ENCODE results near the gene NUP188. TPM values are rescaled to one million over a fixed set of nuclear protein-coding genes. Genes with fewer than 3 reads are reported as not detected.

Gene NUP188
- total and polyA plus RNA-seq, 2 of the 4 experiments (the other 2 are of a cell fraction): 53.0 to 59.1 TPM

Other genes with a start within 250 kb of the NUP188 start
- 1.6 and 1.7 TPM in 2 replicates for gene PKN3, start 245.2 kb upstream of the NUP188 start, total RNA-seq (2012; rRNA removed)
- gene PKN3, start 245.2 kb upstream of the NUP188 start, polyA plus RNA-seq (2012; rRNA removed): 3.8 and 5.7 TPM in 2 replicates
- gene ZDHHC12, start 223.6 kb upstream of the NUP188 start, total RNA-seq (2012; rRNA removed): 13.9 and 16.7 TPM in 2 replicates
- gene ZDHHC12, start 223.6 kb upstream of the NUP188 start, polyA plus RNA-seq (2012; rRNA removed): 60.7 and 75.1 TPM in 2 replicates
- 7.5 and 7.7 TPM in 2 replicates for gene ZER1, start 175.8 kb upstream of the NUP188 start, total RNA-seq (2012; rRNA removed)
- 34.9 and 45.1 TPM in 2 replicates for gene ZER1, start 175.8 kb upstream of the NUP188 start, polyA plus RNA-seq (2012; rRNA removed)
- gene TBC1D13, start 160.4 kb upstream of the NUP188 start, total RNA-seq (2012; rRNA removed): 7.2 and 9.1 TPM in 2 replicates
- gene TBC1D13, start 160.4 kb upstream of the NUP188 start, polyA plus RNA-seq (2012; rRNA removed): 25.0 and 26.4 TPM in 2 replicates
- gene ENDOG, start 129.2 kb upstream of the NUP188 start, total RNA-seq (2012; rRNA removed): 9.9 and 11.7 TPM in 2 replicates
- 16.2 and 27.2 TPM in 2 replicates for gene ENDOG, start 129.2 kb upstream of the NUP188 start, polyA plus RNA-seq (2012; rRNA removed)
- 15.8 and 17.9 TPM in 2 replicates for gene SPOUT1, start 117.9 kb upstream of the NUP188 start, total RNA-seq (2012; rRNA removed)
- gene SPOUT1, start 117.9 kb upstream of the NUP188 start, polyA plus RNA-seq (2012; rRNA removed): 27.8 and 30.2 TPM in 2 replicates
- gene KYAT1, start 65.7 kb upstream of the NUP188 start, total RNA-seq (2012; rRNA removed): 5.8 and 6.8 TPM in 2 replicates
- gene KYAT1, start 65.7 kb upstream of the NUP188 start, polyA plus RNA-seq (2012; rRNA removed): 8.8 and 9.5 TPM in 2 replicates
- gene LRRC8A, start 65.6 kb upstream of the NUP188 start, total RNA-seq (2012; rRNA removed): 42.8 and 45.8 TPM in 2 replicates
- gene LRRC8A, start 65.6 kb upstream of the NUP188 start, polyA plus RNA-seq (2012; rRNA removed): 60.9 and 71.7 TPM in 2 replicates
- gene PHYHD1, start 26.7 kb upstream of the NUP188 start, total RNA-seq (2012; rRNA removed): 2.2 and 3.3 TPM in 2 replicates
- gene PHYHD1, start 26.7 kb upstream of the NUP188 start, polyA plus RNA-seq (2012; rRNA removed): 8.4 and 10.0 TPM in 2 replicates
- 26.4 and 30.8 TPM in 2 replicates for gene DOLK, start 96 bp upstream of the NUP188 start, total RNA-seq (2012; rRNA removed)
- 23.2 and 25.4 TPM in 2 replicates for gene DOLK, start 96 bp upstream of the NUP188 start, polyA plus RNA-seq (2012; rRNA removed)
- gene SH3GLB2, start 80.6 kb downstream of the NUP188 start, total RNA-seq (2012; rRNA removed): 26.4 and 36.4 TPM in 2 replicates
- gene SH3GLB2, start 80.6 kb downstream of the NUP188 start, polyA plus RNA-seq (2012; rRNA removed): 68.4 and 72.1 TPM in 2 replicates
- gene MIGA2, start 88.9 kb downstream of the NUP188 start, total RNA-seq (2012; rRNA removed): 9.7 and 12.5 TPM in 2 replicates
- gene MIGA2, start 88.9 kb downstream of the NUP188 start, polyA plus RNA-seq (2012; rRNA removed): 25.3 and 25.9 TPM in 2 replicates
- gene DOLPP1, start 133.4 kb downstream of the NUP188 start, total RNA-seq (2012; rRNA removed): 6.7 and 7.0 TPM in 2 replicates
- gene DOLPP1, start 133.4 kb downstream of the NUP188 start, polyA plus RNA-seq (2012; rRNA removed): 16.5 and 17.1 TPM in 2 replicates
- gene CRAT, start 163.1 kb downstream of the NUP188 start, total RNA-seq (2012; rRNA removed): 18.8 and 19.7 TPM in 2 replicates
- 41.6 and 44.2 TPM in 2 replicates for gene CRAT, start 163.1 kb downstream of the NUP188 start, polyA plus RNA-seq (2012; rRNA removed)
- gene PTPA, start 163.7 kb downstream of the NUP188 start, total RNA-seq (2012; rRNA removed): 93.6 and 124 TPM in 2 replicates
- 141 and 149 TPM in 2 replicates for gene PTPA, start 163.7 kb downstream of the NUP188 start, polyA plus RNA-seq (2012; rRNA removed)
- gene IER5L, start 230.6 kb downstream of the NUP188 start, total RNA-seq (2012; rRNA removed): 12.5 and 14.4 TPM in 2 replicates
- gene IER5L, start 230.6 kb downstream of the NUP188 start, polyA plus RNA-seq (2012; rRNA removed): 13.4 and 21.0 TPM in 2 replicates